Renal pelvis (tissue), 4 donors: Measurements from ENCODE around the gene NTM. TPM values are rescaled to one million over a fixed set of nuclear protein-coding genes. Genes with fewer than 3 reads are reported as not detected.
"Not testable (repeated sequence)": the region's sequence is repeated elsewhere in the genome, so short reads cannot be mapped to it uniquely, and the experiment has no call there.

Experiments used
- DNase-seq: peaks from one replicate; pipeline ENCODE4 v3.0.0-alpha.2; 2013
- polyA plus RNA-seq, 3 donors: library from polyadenylated mRNA; unstranded; fragments of 120-200 nt; gene quantifications; one replicate each; pipeline ENCODE4 v1.2.1, GENCODE V29; 2013; ENCODE audit not compliant: insufficient read length in 3 of 3

Gene NTM
- polyA plus RNA-seq, 3 donors = 37.2 to 44.8 (median 37.5) TPM

DNA sequence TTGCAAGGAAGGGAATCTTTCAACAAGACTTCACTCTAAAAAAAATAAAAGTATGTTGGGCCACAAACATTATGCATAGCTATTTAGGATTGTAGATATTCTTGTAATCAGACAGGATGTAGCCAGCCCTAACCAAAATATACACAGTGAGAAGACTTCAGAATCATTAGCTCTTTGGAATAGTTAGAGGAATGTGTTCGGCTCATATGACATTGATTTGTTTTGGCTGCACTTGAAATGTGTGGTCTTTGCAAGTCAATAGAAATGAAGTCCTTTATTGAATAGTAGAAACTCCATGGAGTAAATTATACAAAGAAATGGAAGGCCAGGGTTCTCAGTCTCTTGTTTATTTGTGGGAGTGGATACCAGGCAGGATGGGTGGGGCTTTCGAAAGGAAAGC is 692.1 kb downstream of the NTM start:
- DNase-seq = no peak

DNA sequence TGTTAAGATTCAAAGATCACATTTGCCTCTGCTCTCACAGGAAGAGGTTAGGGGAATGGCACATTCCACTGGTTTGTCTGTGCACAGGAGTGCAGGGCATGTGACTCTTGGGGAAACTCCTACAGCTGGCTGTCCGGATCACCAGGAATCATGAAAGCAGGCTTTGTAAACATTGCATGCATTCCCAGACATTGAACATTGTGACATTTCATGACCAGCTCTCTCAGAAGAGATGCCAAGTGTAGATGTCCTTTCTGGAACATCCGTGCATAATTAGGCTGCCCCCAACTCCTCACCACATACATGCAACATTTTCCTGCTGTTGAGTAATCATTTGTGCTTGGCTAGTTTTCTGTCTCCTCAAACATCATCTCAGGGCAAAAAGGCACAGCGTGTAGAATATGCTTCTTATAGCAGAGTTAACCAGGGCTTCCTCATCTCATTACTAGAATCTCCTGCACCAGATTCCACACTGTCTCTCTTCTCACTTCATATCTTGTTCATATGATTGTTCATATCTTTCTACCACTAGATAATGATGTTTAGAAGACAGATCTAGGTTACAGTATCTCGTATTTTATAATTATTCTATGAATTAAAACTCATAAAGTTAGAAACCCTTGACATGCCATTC is 694.7 kb downstream of the NTM start:
- peak; percentile 81 for DNase-seq

DNA sequence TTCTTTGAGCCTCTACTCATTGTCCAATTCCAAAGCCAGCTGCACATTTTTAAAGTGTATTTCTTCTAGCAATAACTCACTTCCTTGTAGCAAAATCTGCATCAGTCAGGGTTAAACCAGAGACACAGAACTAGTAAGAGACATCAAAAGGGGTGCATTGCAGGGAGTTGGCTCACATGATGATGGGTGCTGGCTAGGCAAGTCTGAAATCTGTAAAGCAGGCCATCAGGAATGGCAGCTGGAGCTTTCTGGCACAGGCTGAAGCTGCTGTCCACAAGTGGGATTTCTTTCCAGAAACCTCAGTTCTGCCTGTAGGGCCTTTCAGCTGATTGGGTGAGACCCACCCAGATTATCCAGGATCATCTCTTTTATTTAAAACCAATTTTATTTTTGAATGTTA is 698.1 kb downstream of the NTM start:
- no peak for DNase-seq

DNA sequence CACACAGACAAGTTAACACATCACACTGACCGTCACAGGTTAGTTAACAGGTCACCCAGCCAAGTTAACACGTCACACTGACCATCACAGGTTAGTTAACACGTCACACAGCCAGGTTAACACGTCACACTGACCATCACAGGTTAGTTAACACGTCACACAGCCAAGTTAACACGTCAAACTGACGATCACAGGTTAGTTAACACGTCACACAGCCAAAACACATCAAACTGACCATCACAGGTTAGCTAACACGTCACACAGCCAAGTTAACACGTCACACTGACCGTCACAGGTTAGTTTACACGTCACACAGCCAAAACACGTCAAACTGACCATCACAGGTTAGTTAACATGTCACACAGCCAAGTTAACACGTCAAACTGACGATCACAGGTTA is 699.2 kb downstream of the NTM start:
- DNase-seq = not testable (repeated sequence)

DNA sequence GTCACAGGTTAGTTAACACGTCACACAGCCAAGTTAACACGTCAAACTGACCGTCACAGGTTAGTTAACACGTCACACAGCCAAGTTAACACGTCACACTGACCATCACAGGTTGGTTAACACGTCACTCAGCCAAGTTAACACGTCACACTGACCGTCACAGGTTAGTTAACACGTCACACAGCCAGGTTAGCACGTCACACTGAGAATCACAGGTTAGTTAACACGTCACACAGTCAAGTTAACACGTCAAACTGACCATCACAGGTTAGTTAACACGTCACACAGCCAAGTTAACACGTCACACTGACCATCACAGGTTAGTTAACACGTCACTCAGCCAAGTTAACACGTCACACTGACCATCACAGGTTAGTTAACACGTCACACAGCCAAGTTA is 700.5 kb downstream of the NTM start:
- DNase-seq = not testable (repeated sequence)

DNA sequence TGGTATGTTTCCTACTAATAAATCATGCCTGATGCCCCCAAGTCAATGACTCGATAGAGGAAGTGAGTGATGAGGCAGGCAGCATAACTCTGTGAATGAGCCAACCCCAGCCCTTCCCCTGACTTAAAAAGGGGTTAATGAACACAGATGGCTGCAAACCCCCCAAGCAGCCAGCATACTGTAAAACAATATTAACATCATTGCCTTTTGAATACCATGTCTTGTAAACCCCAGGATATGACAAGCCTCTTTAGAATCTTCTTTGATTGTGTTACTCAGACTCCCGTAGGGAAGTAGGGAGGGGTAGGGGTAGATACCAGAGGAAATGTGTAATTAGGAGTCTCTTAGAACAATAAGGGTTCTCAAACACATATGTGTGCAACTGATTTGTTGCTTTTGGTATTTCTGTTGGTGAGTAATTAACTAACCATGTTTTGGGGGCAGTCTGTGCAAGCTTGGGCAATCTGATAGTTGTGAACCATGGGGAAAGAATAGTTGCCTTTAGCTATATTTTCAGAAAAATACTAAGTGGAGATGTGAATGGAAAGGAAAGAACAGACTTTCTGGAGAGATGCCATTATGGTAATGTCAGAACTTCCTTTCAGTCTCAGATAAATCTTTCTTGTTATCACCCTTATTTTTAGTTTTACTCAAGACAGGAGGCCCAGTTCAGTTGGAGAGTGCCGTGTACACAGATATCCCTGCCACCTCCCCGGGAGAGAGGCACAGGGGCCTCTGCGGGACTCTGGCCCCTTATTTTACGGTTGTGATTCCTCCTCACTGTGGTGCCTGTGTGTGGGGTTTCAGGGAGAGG is 701.8 kb downstream of the NTM start:
- no peak for DNase-seq

DNA sequence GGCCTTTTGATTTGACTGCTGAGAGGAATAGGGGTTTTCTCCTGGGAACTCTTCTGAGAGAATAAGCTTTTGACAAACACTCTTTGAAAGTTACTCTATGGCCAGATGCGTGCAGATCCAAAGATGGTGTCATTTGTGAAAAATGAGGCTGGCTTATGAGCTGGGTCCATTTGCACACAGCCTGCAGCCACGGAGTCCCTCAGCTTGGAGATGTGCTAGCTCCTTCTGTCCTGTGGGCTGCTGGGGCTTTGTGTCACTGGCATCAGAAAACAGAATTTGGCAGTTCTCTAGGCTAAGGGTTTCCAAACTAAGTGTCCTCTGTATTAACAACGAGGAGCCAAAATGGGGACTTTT is 702.4 kb downstream of the NTM start:
- DNase-seq = no peak

DNA sequence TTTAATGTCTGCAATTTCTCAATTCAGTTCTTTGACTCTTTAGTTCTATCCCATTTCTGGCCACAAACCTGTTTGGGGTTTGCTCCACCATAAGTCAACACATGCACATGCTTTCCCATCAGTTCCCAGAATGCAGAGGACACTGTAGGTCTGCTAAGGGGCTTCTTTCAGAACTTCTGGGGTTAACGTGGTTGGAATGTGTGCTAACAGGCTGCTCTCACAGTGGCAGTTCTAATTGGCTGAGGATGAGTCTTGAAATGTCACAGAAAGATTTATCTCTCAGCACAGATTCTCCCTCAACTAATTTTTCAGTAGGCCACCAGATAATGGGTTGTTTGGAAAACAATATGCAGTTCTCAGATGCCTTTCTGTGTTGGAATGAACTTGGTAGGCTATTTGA is 703.4 kb downstream of the NTM start:
- DNase-seq = no peak

DNA sequence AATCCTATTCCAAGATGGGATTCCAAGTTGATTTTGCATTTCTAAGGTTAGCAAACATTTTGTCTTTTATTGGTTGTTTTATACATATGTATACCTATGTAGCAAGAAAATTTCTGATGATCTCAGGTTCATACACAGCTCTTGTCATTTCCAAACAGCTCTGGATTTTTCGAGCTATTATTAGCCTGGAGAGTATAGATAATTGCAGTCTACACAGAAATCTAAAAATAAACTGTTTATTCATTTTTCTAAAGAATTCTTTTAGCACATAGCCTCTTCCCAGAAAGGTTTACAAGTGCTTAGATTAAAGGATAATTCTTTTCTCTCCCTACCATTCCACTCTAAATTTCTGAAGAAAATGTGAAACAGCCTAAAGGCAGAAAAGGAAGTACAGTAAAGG is 705.0 kb downstream of the NTM start:
- no peak for DNase-seq

DNA sequence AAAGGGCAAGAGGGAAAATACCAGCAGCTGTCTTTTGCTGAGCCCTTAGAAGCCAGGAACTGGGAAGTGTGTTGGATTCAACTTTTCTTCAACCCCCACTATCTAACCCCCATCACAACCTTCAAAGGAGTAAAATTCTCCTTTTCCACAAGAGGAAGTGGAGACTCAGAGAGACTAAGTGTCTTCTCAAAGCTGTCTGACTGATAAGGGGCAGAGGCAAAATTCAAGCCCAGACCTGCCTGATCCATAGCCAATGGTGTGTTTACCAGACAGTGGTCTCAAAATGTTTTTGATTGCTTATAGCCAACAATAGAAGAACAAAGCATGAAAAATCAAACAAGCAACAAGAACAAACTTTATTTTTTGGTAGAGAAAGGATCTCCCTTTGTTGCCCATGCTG is 707.0 kb downstream of the NTM start:
- DNase-seq = no peak

DNA sequence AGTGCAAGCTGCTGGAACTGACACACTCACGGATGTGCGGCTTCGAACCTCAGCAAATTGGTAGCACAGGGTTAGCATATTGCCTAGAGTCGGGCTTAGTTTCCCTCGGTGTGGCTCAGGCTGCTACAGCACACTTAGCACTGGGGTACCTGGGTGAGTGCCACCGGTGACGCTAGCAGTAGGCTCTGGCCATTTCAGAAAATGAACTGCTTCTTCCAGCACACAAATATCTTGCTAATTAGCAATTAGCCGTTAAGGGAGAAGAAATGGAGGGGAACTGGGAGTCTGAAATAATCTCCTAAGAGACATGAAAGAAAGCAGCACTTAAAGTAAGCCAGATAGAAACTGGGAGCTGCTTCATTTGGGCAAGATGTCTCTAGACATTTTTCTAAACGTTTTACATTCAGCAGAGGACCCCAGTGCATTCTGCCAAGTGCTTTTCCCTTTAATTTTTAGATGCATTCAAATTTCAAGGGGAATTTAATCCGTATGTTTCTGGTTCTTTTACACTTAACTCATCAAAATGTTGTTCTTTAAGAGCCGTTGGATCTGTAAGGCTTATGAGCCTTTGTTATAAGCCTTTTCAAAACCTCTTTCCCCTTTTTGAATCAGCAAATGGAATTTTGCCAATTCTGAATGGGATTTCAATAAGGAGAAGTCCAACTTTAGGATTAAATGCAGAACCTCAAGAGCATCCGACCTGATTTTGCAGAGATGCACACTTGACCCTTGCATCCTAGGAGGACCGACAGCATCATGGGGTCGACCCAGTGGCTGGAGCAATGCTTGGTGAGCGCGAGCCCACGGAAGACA is 708.1 kb downstream of the NTM start:
- no peak for DNase-seq

DNA sequence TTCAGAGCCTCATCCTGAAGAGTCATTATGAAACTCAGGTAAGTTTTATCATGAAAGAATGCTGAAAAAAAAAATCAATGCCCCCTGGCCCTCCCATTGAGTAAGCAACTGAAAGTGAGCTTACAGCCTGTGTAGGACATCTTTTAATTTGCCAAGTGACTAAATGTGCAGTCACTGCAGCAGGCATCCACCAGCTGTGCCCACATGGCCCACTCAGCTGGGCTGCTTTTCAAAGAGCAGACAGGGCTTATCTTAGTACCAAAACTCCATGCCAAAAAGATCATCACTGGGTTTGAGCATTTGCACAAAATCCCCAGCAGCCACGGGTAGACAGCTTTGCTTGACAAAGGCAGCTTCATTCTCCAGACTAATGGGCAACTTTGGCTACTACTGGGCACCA is 709.7 kb downstream of the NTM start:
- no peak for DNase-seq

DNA sequence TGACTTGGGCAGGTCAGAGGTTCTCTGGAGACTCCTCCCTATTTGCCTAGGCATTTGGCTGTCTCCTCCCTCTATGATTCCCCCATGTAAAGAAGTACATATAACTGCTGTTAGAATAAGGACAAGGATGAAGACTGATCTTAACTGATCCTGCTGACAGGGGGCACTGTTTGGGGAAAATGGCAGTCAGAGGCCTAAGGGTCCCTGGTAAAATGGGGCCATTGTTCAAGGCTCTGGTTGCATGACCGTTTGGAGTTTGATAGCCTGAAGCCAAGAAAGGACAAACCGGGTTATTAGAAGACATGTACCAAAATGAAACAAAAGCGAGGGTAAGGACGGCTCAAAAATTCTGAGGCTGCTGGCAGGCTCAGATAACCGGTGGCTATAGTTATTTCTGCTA is 712.2 kb downstream of the NTM start:
- no peak for DNase-seq

DNA sequence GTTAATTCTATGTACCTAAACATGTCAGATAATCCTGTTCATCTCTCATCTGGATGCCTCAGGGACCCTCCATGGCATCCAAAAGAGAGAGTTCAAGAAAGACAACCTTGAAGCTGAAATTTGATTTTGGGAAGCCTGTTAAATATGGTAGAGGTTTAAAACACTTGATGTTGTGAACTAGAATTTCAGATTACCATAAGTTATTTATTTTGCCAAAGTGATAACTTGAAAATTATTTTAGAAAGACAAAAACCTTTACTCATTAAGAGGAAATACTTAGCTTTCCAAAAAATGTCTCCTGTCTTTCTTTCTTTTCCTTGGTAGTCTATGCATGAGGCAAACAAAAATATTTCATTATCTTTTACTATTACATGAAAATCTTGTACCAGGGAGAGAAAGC is 714.0 kb downstream of the NTM start:
- DNase-seq = no peak

DNA sequence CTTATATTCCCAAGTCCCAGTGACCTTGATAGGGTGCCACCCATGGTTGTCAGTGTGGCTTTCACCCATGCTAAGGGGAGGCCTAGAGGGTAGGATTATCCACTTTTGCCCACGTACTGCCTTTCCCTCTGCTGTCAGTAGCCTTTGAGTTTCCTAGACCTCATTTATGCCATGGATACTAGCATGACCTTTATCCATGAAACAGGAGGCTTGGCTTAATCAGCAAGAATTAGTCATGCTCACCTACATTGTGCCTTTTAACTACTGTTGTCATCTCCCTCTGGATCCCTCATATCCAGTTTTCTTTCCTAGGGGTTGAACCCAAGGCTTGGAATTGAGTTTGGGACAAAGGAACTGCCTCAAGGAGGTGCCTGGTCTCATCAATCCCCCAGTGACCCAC is 716.7 kb downstream of the NTM start:
- DNase-seq = no peak

DNA sequence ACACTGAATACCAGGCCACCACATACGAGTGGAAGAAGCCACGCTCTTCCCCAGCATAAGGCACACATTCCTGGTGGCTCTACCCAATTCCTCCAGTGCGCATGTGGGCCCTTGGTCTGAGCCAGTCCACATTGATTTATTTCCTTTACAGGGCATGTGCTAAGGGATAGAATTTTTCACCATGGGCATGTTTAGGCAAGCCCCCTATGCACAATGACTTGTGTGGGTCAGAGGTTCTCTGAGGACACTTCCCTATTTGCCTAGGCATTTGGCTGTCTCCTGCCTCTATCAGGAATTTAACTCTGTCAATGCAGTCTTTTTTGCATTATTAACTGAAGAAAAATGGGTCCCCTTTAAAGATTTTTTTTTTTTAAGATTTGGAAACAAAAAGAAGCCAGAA is 718.1 kb downstream of the NTM start:
- DNase-seq = no peak

DNA sequence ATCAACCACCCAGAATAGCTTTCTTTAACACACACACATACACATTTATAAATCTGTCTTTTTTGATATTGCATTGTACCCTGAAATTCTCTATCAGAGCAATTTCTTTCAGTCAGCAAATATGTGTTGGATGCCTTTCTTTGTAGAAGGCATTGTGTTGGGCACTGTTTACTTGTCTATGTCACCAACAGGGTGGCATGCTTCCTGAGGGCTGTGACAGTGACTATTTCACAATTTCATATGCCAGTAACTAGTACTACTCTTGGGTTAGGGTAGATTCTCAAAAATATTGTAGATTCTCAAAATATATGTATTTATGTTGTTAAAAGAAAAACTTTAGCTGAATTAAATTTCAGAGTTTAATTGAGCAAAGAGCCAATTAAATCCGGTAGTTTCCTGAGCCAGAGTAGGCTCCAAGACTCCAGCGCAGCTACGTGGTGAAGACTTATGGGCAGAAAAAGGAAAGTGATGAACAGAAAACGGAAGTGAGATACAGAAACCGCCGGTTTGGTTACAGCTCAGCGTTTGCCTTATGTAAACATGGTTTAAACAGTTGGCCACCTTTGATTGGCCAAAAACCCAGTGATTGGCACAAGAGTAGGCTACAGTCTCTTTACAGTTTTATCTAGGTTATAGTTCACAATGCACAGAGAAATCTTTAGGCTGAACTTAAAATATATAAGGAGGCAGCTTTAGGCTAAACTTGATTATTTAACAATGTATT is 723.3 kb downstream of the NTM start:
- DNase-seq = no peak

DNA sequence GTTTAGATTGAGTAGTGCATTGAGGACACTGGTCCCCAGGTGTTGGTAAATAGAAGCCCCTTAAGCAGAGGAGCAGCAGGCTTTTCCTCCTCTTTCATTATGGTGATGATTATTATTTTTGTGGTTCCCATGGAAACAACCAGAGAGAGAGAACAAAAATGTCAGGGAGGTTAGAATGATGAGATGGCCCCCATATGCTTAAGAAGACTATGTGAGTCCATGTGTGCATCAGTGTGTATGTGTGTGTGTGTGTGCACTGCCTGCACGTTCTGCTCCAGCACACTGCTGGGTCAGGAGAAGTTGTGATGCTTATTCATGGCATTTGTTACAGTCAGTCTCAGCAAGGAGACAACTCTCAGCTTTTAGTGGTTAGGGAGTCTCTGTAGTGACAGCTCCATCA is 724.2 kb downstream of the NTM start:
- DNase-seq = no peak

DNA sequence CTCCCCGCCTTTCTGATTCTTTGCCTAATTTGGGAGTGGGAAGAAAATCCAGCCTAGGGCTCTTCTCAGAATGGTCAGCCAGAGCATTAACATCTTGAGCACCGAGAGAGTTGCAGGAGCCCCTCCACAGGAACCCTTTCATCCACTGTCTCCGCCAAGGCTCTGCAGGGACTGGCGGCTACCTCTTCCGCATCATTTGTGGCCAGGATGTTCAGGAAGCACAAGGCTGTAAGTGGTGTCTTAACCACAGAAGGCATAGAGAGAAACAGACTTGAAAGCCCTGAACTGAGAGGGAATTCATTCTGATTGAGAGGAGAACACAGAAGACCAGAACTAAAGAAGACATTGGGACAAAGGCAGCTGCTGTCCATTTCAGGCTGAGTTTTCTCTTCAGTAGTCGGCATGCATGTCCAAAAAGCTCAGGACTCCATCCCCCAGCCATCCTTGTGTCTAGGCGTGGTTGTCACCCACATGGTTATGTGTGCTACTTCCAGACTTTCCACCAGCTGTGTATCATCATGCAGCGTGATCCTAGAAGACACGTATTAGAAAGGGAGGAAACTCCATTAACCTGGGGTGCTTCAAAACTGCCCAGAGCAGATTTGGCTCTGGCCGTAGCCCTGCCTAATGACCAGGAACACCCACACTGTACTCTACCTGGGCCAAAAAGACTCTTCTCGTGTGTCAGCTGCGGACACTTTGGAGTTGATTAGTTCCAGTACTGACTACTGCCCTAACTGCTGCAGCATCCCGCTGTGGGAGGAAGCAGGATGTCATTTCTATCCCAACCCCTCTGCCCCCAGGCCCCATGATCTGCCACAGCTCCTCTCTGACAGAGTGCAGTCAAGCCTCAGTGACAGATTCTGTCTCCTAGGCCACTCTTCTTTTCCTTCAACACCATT is 725.1 kb downstream of the NTM start:
- DNase-seq = no peak

DNA sequence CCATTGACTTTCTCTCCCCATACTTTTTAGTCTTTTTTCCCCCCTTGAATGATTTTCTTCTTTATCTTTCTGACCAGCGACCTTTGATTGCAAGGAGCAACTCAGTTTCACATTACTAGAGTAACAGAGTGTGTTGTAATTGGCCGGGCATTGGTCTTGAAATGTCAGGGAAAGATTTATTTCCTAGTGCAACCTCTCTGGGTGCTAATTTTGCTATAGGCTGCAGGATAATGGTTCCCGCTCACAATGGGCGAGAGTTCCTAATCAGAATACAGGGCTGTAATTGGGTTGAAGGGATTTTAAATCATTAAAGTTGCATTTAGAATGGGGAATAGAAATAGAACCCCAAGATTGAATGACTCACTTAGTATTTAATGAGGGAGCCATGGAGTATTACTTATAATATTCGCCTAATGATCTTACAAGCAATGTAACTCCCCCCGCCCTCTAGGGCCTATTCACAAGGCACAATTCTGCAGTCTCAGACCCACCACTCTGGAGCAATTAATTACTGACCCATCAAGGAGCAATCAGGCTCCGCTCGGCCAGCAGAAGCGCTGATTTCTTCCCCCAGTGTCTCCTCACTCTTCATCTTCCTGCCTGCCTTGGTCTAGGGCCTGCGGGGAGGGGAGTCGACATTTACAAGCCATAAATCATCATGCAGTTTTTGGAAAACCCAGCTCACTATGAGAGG is 725.9 kb downstream of the NTM start:
- DNase-seq = no peak

DNA sequence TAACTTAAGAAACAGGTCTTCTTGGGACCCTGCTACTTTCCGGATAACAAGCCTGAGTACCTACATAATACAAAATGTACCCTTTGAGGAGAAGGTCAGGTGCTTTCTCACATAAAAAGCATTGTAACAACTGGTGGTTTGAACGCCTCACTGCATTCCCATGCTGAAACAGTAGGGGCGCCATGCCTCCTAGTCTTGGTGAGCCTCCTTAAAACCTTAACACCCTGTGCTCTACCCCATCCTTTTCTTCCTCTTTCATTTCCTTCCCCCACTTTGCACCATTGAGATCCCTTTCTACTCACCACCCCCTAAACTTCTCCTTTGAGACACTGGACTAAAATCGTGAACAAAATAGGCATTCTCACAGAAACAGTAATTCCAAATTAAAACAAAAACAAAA is 729.3 kb downstream of the NTM start:
- no peak for DNase-seq
